T47D (cell line): ENCODE results near the gene SOWAHB.

ENCODE experiments used
- DNase-seq, 2 experiments: peaks; one replicate each; pipeline versions ENCODE4 v3.0.0 to v3.0.0-alpha.2; 2011 to 2012; ENCODE audit warnings: low read depth in 1 of 2, low spot score in 1 of 2
- JUND ChIP-seq: IDR thresholded peaks from 2 replicates; pipeline ENCODE4 v1.6.1; 2012; ENCODE audit warnings: low read depth
- in situ Hi-C: cut with HindIII; loops from 2 replicates; pipeline ENCODE4 v1.10.0; 2016; ENCODE audit warnings: low sequenced_read_pairs, low pct_unique_long_range_greater_than_20kb

The SOWAHB gene, protein sequence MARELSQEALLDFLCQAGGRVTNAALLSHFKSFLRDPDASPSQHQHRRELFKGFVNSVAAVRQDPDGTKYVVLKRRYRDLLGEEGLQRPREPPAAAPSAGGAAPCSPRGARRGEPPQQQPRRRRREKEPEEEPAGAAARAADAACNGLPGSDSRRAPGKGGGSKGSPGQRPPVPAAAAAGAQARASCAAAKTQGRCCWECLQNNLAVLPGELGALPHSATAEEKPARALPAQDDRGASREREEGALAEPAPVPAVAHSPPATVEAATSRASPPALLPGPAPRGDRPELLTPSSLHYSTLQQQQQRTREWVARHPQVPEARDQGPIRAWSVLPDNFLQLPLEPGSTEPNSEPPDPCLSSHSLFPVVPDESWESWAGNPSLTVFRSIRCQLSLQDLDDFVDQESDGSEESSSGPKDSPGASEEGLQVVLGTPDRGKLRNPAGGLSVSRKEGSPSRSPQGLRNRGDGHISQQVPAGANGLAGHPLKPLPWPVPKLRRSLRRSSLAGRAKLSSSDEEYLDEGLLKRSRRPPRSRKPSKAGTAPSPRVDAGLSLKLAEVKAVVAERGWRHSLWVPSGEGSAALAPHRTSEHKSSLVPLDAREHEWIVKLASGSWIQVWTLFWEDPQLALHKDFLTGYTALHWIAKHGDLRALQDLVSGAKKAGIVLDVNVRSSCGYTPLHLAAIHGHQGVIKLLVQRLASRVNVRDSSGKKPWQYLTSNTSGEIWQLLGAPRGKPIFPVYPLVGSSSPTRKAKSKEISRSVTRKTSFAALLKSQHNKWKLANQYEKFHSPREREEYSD

DNA sequence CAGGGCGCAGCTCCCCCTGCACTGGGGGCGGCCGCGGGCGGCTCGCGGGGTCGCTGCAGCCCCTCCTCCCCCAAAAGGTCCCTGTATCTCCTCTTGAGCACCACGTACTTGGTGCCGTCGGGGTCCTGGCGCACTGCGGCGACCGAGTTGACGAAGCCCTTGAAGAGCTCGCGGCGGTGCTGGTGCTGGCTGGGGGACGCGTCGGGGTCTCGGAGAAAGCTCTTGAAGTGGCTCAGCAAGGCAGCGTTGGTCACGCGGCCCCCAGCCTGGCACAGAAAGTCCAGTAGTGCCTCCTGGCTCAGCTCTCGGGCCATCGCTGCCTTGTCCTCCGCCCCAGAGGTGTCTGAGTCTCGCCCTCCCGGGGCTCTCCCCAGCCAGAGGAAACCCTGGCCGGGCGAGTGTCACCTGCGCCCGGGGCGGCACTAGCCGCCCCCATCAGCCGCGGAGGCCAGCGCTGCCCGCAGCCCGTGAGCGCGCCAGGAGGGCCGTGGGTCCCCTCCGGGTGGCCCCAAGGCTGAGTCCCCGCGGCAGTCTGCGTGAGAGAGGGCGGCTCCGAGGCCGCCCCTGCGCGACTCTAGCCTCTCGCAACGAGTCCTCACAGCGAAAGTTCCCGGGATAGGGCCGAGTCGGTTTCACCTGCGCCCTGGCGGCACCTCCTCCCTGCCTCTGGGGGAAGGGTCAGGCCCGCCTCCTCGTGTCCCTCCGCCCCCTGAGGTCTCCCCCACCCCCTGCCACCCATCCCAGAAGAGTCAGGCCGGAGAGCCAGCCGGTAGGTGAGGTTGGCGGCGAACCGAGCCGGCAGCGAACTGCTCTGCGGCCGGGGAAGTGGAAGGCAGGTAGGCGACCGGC, at the start of gene SOWAHB:
SOWAHB (minus strand) TSS at position 609 of the 849 bp plus-strand sequence; CDS start at position 314, 295 bp downstream.
- TF ChIP-seq JUND: no peak

DNA sequence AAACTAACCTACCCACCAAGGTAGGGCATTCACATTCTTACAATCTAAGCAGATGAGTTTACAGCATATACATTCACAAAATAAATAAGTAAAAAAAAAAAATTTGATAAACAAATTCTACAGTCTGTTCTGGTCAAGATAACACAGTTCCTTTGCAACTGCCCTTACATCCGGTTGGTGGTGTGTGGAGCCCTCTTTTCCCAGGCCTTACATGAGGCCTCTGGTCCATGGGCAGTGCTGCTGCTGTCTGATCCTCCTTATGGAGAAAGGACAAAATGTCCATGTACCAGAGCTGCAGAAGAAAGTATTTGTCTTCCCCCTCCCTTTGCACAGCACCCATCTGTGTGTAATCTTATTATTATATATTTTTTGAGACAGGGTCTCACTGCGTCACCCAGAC, 49.4 kb upstream of the SOWAHB start:
- TF ChIP-seq JUND: no peak
- no peak for DNase-seq
- in situ Hi-C loops: no loop called here

More for the DNA sequence above, at the start of gene SOWAHB:
- DNase-seq: peak; percentile 89 to 94
- in situ Hi-C loops: no loop called here

DNA sequence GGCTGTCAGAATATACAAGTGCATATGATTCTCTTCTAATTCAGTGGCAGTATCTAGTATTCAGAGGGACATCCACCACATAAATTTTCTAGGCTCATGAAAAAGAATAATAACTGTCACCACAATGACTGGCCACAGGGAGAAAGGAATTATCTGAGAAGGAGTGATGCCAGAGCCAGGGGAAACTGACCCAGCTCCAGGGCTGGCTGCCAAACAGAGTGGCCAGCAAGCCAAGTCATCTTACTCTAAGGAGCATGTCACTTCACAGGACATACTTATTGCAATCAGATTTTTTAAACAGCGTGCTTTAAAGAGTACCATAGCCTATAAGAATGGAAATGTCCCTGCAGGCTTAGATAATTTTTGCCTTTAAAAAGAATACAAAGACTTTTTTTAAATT, 45.8 kb upstream of the SOWAHB start:
- in situ Hi-C loops: no loop called here
- no peak for DNase-seq

DNA sequence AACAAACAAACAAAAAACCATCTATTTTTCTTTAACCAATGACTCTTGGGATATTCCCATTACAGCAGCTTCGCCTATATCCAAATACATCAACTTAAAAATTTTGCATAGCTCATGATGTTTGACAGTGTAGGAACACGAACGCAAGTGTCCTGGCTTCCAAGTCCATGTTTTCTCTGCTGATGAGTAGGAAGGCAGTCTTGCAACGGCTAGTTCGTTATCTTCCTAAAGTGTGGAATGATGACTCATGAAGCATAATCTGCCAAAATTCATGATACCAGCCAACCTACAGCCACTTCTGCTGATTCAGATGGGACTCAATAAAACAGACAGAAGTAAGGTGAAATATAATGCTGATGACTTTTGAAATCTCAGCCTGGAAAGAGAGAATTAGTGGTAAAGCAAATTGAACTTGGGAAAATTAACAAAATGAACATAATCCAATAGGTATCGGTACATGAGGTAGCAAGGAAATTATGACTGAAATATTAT, 45.2 kb upstream of the SOWAHB start:
- in situ Hi-C loops: no loop called here
- DNase-seq: no peak
- no peak for TF ChIP-seq JUND

More for the DNA sequence above, 45.8 kb upstream of the SOWAHB start:
- no peak for TF ChIP-seq JUND

DNA sequence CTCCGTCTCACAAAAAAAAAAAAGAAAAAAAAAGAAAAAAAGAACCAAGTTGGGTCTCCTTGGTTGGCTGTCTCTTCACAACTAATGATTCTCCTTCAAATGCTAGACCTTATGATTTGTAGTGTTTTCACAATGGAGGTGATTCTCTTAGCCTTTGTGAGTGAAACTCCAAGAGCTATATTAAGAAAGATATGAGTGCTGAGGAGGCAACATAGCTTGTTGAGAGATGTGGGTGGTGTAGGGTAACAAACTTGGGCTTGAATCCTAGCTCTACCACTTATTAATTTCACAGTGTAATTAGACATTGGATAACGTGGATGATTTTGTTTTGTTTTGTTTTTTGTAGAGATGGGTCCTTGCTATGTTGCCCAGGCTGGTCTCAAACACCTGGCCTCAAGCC, 41.2 kb upstream of the SOWAHB start:
- in situ Hi-C loops: no loop called here
- DNase-seq: no peak

DNA sequence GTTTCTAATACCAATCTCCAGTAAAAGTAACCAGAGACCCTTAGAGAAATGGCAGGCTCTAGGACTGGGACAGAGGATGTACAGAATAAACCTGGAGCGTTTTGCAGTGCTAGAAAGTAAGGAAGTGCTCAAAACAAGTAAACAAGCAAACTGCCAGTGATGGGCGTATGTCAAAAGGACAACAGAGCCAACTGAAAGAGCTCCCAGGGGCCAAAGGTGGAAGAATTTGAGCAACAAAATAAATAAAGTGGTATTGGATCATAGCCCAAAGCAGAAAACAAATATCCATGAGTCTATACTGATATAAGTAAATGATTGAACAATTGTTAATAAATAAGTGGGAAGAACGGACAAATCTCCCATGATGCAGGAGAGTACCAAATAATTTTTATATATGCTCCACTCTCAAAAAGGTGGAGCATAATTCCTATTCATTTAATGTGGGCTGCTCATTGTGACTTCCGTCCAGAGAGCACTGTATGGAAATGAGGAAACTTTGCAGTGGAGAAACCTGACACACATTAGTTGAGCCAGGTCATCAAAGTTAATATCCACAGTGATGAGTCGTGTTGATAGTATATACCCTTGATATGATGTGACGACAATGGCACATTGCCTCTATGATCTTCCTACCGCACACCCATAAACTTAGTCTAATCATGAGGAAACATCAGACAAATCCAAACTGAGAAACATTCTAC, 33.8 kb upstream of the SOWAHB start:
- in situ Hi-C loops: no loop called here
- no peak for DNase-seq
- no peak for TF ChIP-seq JUND

More for the DNA sequence above, 41.2 kb upstream of the SOWAHB start:
- TF ChIP-seq JUND: no peak

DNA sequence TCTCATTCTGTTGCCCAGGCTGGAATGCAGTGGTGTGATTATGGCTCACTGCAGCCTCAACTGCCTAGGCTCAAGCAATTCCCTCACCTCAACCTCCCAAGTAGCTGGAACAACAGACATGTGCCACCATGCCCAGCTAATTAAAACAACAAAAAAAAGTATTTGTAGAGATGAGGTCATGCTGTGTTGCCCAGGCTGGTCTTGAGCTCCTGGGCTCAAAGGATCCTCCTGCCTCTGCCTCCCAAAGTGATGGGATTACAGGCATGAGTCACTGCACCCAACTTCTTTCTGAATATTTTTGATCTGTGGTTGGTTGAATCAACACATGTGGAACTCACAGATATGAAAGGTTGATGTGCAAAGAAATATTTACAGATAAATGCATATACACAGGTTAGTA, 33.1 kb upstream of the SOWAHB start:
- DNase-seq: no peak
- in situ Hi-C loops: no loop called here
- TF ChIP-seq JUND: no peak

DNA sequence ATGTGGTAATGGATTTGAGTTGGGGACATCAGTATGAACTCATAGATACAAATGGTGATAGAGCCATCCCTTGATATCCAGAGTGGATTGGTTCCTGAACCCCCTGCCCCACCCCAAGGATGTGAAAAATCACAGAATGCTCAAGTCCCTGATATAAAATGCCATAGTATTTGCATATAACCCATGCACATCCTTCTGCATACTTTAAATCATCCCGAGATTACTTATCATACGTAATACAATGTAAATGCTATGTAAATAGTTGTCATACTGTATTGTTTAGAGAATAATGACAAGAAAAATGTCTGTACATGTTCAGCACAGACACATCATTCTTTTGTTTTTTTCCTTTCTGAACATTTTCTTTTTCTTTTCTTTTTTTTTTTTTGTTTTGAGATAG, 32.7 kb upstream of the SOWAHB start:
- in situ Hi-C loops: no loop called here
- no peak for TF ChIP-seq JUND
- DNase-seq: no peak

DNA sequence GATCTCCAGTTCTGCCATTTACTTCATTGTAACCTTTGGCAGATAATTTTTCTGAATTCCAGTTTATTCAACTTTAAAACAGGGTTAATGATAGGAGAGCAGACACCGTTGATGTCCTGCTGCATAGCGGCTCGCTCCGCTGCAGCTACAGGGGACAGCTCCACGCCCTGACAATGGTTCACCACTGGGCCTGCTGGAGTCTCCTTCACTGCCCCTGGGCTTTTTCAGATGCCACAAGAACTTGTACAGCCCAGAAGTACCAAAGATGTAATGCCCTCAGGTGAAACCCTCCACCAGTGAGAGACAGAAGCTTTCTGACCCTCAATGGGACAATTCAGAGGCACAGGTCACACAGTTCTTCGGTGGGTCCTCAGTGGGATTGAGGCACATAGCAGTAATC, 28.9 kb upstream of the SOWAHB start:
- TF ChIP-seq JUND: no peak
- DNase-seq: no peak
- in situ Hi-C loops: no loop called here

DNA sequence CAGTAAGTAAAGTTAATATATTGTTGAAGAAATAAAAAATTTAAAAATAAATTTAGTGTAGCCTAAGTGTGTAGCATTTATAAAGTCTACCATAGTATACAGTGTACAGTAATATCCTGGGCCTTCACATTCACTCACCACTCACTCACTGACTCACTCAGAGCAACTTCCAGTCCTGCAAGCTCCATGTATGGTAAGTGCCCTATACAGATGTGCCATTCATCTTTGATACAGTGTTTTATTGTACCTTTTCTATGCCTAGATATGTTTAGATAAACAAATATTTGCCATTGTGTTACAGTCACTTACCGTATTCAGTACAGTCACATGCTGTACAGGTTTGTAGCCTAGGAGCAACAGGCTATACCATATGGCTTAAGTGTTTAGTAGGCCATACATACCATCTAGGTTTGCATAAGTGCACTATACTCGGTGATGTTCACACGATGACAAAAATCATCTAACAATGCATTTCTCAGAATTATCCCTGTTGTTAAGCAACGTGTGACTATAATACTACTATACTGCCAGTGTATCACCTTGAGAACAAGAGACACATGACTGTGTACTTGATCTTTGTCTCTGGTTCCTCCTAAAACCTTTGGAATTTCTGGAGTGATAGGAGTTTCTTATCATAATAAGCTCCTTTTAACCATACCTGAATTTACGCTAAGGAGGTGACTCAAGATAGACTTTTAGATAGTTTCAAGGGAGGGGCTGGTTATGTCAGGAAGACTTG, 25.8 kb upstream of the SOWAHB start:
- no peak for DNase-seq
- in situ Hi-C loops: no loop called here
- no peak for TF ChIP-seq JUND

DNA sequence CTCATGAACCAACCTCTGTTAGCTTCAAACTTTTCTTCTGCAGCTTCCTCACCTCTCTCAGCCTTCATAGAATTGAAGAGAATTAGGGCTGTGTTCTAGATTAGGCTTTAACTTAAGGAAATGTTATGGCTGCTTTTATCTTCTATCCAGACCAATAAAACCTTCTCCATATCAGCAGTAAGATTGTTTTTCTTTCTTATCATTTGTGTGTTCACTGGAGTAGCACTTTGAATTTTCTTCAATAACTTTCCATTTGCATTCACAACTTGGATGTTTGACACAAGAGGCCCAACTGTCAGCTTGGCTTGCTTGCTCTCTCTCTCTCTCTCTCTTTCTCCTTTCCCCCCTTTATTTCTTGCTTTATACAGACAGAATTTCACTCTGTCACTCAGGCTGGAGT, 22.8 kb upstream of the SOWAHB start:
- in situ Hi-C loops: no loop called here

DNA sequence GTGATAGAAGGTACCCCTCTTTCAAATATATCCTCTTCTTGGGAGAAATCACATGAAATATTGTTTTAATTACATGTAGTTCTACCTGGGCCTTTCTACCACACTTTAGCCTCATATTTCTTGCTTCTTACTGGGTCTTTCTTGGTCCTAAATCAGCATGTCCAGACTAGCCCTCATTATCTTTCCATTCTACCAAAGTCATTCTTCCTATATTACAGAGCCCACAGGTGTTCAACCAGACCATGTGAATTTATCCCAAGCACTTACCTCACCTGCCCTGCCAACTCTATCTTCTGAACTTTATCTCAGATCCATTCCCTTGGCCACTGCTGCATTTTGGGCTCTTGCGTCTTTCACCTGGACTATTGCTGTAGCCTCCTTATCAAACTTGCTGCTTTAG, 11.8 kb upstream of the SOWAHB start:
- no peak for DNase-seq
- TF ChIP-seq JUND: no peak
- in situ Hi-C loops: no loop called here

More for the DNA sequence above, 22.8 kb upstream of the SOWAHB start:
- no peak for TF ChIP-seq JUND
- no peak for DNase-seq
